ENCODE results near the gene TCF12.
A peak's percentile ranks its signal among the peaks of the same experiment; 100 is the strongest.
"Not testable (repeated sequence)": the region's sequence is repeated elsewhere in the genome, so short reads cannot be mapped to it uniquely, and the experiment has no call there.

Gene TCF12

GRCh38 chr15:56996746-56997470 is 78.5 kb downstream of the TCF12 start:
- Histone ChIP-seq H3K36me3 (ENCODE audit: control insufficient read depth, insufficient read depth, low read length, severe bottlenecking) (peaks cover 3% of the 10 kb centered on the region), H3K4me3 (ENCODE audit: low read length) (no peak overlapping the region), H3K9ac (ENCODE audit: low read length) (no peak overlapping the region), H3K4me1 (ENCODE audit: control insufficient read depth, insufficient read depth, low read length) (peaks cover 7% of the 10 kb centered on the region), H3K27me3 (replicated peaks; ENCODE audit: control insufficient read depth, insufficient read depth, low read length) (no peaks in the 10 kb centered on the region), H3K9me3 (ENCODE audit: control insufficient read depth, low read length) (no peaks in the 10 kb centered on the region)
- DNase-seq (ENCODE audit: low read depth): no peak

DNA sequence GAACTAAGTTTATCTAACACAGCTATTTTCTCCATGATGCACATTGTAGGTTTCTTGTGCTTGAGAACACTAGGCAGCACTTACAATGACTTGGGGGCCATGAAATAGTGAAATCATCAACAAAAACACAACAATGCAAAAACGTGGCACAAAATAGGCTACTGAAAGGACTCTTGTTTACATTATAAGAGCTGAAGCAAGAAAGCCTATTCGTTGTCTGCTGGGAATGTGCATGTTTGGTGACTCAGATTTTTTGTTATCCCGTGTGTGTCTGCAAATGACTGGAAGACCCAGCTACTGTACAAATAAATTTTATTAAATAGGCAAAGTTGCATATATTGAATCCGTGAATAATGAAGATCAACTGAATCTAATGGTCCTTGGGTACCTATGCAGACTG is 85.0 kb downstream of the TCF12 start:
- peaks cover 2% of the 10 kb centered on the region for H3K36me3 ChIP-seq (ENCODE audit: control insufficient read depth, insufficient read depth, low read length, severe bottlenecking)
- no peak overlapping the region for H3K9ac ChIP-seq (ENCODE audit: low read length)
- no peaks in the 10 kb centered on the region for H3K27me3 ChIP-seq (replicated peaks; ENCODE audit: control insufficient read depth, insufficient read depth, low read length)
- no peak overlapping the region for H3K4me3 ChIP-seq (ENCODE audit: low read length)
- no peaks in the 10 kb centered on the region for H3K9me3 ChIP-seq (ENCODE audit: control insufficient read depth, low read length)
- DNase-seq (ENCODE audit: low read depth): peak; percentile 74
- H3K4me1 ChIP-seq (ENCODE audit: control insufficient read depth, insufficient read depth, low read length): no peaks in the 10 kb centered on the region

GRCh38 chr15:57005244-57005643 is 86.8 kb downstream of the TCF12 start:
- Histone ChIP-seq H3K27me3 (replicated peaks; ENCODE audit: control insufficient read depth, insufficient read depth, low read length) (no peaks in the 10 kb centered on the region), H3K36me3 (ENCODE audit: control insufficient read depth, insufficient read depth, low read length, severe bottlenecking) (peaks cover 2% of the 10 kb centered on the region), H3K9ac (ENCODE audit: low read length) (no peak overlapping the region), H3K4me3 (ENCODE audit: low read length) (no peak overlapping the region), H3K4me1 (ENCODE audit: control insufficient read depth, insufficient read depth, low read length) (no peaks in the 10 kb centered on the region), H3K9me3 (ENCODE audit: control insufficient read depth, low read length) (no peaks in the 10 kb centered on the region)
- no peak for DNase-seq (ENCODE audit: low read depth)

- not testable (repeated sequence) for H3K4me1 ChIP-seq (ENCODE audit: control insufficient read depth, insufficient read depth, low read length); DNase-seq (ENCODE audit: low read depth); H3K9me3 ChIP-seq (ENCODE audit: control insufficient read depth, low read length); H3K9ac ChIP-seq (ENCODE audit: low read length); H3K27me3 ChIP-seq (replicated peaks; ENCODE audit: control insufficient read depth, insufficient read depth, low read length); H3K4me3 ChIP-seq (ENCODE audit: low read length); H3K36me3 ChIP-seq (ENCODE audit: control insufficient read depth, insufficient read depth, low read length, severe bottlenecking)
Observed at GRCh38 chr15:57007797-57008196, 89.4 kb downstream of the TCF12 start.

DNA sequence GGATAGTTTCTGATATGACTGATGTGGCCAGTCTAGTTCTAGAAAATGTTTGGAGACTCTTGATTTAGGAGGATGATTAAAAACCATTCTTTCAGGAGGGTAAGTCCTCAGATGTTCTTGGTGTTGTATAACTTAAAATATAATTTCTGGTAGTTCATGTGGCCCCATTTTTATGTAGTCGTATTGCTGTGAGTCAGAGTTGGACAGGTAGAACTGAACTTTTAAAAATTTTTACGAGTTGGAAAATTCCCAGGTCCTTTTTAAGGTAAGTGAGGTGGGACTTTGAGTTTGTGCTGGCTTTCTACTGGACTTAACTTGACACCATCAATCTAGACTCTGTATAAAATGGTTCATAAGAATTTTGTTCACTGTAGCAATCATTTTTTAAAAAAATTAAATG is 92.3 kb downstream of the TCF12 start:
- no peaks in the 10 kb centered on the region for H3K4me1 ChIP-seq (ENCODE audit: control insufficient read depth, insufficient read depth, low read length)
- DNase-seq (ENCODE audit: low read depth): no peak
- no peaks in the 10 kb centered on the region for H3K27me3 ChIP-seq (replicated peaks; ENCODE audit: control insufficient read depth, insufficient read depth, low read length)
- no peaks in the 10 kb centered on the region for H3K9me3 ChIP-seq (ENCODE audit: control insufficient read depth, low read length)
- no peak overlapping the region for H3K9ac ChIP-seq (ENCODE audit: low read length)
- no peaks in the 10 kb centered on the region for H3K36me3 ChIP-seq (ENCODE audit: control insufficient read depth, insufficient read depth, low read length, severe bottlenecking)
- no peak overlapping the region for H3K4me3 ChIP-seq (ENCODE audit: low read length)

DNA sequence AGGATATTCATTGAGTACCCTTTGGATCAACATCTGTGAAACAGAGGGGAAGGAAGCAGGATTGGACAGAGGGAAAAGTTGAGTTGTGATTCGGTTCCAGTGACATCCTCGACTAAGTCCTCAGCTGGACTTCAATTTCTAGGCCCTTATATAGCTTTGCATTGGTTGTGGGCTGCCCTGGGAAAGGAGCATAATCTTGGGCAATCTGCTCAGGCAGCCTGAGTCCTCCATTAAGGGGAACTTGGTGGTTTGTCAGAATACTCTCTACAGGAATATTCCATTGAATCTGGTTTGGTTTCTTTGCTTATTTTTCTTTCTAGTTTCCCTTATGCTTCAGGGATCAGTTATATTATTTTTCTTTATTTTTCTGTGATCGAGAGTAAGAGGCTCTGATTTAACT is 94.1 kb downstream of the TCF12 start:
- DNase-seq (ENCODE audit: low read depth): no peak
- Histone ChIP-seq H3K27me3 (replicated peaks; ENCODE audit: control insufficient read depth, insufficient read depth, low read length) (no peaks in the 10 kb centered on the region), H3K9ac (ENCODE audit: low read length) (no peak overlapping the region), H3K4me3 (ENCODE audit: low read length) (no peak overlapping the region), H3K36me3 (ENCODE audit: control insufficient read depth, insufficient read depth, low read length, severe bottlenecking) (no peaks in the 10 kb centered on the region), H3K9me3 (ENCODE audit: control insufficient read depth, low read length) (no peaks in the 10 kb centered on the region), H3K4me1 (ENCODE audit: control insufficient read depth, insufficient read depth, low read length) (no peaks in the 10 kb centered on the region)

DNA sequence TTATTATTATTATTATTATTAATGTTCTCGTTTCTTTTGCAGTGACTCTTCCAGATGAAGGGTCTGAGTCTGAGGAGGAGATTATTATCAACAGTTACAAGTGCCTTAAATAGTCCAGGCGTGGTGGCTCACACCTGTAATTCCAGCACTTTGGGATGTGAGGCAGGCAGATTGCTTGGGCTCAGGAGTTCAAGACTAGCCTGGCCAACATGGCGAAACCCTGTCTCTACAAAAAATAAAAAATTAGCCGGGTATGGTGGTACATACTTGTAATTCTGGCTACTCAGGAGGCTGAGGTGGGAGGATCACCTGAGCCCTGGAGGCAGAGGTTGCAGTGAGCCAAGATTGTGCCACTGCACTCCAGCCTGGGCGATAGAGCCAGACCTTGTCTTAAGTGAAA is 96.5 kb downstream of the TCF12 start:
- H3K27me3 ChIP-seq (replicated peaks; ENCODE audit: control insufficient read depth, insufficient read depth, low read length); DNase-seq (ENCODE audit: low read depth); H3K36me3 ChIP-seq (ENCODE audit: control insufficient read depth, insufficient read depth, low read length, severe bottlenecking); H3K4me3 ChIP-seq (ENCODE audit: low read length); H3K9ac ChIP-seq (ENCODE audit: low read length); H3K9me3 ChIP-seq (ENCODE audit: control insufficient read depth, low read length): not testable (repeated sequence)
- H3K4me1 ChIP-seq (ENCODE audit: control insufficient read depth, insufficient read depth, low read length): peaks cover 15% of the 10 kb centered on the region

DNA sequence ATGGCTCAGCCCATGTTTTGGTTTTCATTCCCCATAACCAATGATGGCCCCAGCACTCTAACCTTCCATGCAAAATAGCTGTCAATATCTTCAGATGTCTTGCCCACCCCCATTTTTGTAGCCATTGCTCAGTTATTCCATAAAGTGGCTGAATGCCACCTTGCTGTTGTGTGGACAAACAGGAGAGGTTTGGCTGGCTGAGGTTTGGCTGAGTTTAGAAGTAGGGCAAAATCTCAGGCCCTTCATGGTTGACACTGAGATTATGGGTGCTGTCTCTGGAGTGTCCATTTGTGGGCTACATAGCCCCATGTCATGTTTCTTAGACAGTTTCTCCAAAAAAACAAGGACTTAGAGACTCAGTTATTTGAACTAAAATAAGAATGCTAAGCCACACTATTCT is 96.9 kb downstream of the TCF12 start:
- no peak overlapping the region for H3K9ac ChIP-seq (ENCODE audit: low read length)
- no peaks in the 10 kb centered on the region for H3K36me3 ChIP-seq (ENCODE audit: control insufficient read depth, insufficient read depth, low read length, severe bottlenecking)

GRCh38 chr15:57015897-57016296 is 97.5 kb downstream of the TCF12 start:
- Histone ChIP-seq H3K4me3 (ENCODE audit: low read length) (no peak overlapping the region), H3K4me1 (ENCODE audit: control insufficient read depth, insufficient read depth, low read length) (peaks cover 20% of the 10 kb centered on the region), H3K9me3 (ENCODE audit: control insufficient read depth, low read length) (no peaks in the 10 kb centered on the region), H3K9ac (ENCODE audit: low read length) (no peak overlapping the region), H3K27me3 (replicated peaks; ENCODE audit: control insufficient read depth, insufficient read depth, low read length) (no peaks in the 10 kb centered on the region), H3K36me3 (ENCODE audit: control insufficient read depth, insufficient read depth, low read length, severe bottlenecking) (no peaks in the 10 kb centered on the region)
- DNase-seq (ENCODE audit: low read depth): no peak

More for the DNA sequence above, 96.9 kb downstream of the TCF12 start:
- H3K27me3 ChIP-seq (replicated peaks; ENCODE audit: control insufficient read depth, insufficient read depth, low read length): no peaks in the 10 kb centered on the region
- peaks cover 20% of the 10 kb centered on the region for H3K4me1 ChIP-seq (ENCODE audit: control insufficient read depth, insufficient read depth, low read length)
- no peak for DNase-seq (ENCODE audit: low read depth)
- H3K4me3 ChIP-seq (ENCODE audit: low read length): no peak overlapping the region
- H3K9me3 ChIP-seq (ENCODE audit: control insufficient read depth, low read length): no peaks in the 10 kb centered on the region

- DNase-seq (ENCODE audit: low read depth): no peak
Observed at GRCh38 chr15:57017024-57017423, 98.6 kb downstream of the TCF12 start.

DNA sequence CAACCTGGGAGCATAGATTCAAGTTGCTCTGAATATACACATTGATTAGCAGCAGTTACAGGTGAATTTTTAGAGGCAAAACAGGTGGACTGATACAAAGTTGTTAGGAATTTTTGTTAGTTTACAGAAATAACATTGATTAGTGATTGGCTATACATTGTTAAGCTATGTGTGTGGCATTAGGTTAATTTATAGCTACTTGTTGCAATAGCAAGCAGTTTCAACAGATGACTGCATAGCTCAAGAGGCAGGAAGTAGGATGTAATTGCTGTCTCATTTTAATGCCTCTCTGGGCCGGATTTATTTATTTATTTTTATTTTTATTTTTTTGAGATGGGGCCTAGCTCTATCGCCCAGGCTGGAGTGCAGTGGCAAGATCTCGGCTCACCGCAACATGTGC is 99.7 kb downstream of the TCF12 start:
- Histone ChIP-seq H3K9me3 (ENCODE audit: control insufficient read depth, low read length) (no peaks in the 10 kb centered on the region), H3K4me1 (ENCODE audit: control insufficient read depth, insufficient read depth, low read length) (peaks cover 25% of the 10 kb centered on the region), H3K9ac (ENCODE audit: low read length) (no peak overlapping the region), H3K27me3 (replicated peaks; ENCODE audit: control insufficient read depth, insufficient read depth, low read length) (no peaks in the 10 kb centered on the region), H3K4me3 (ENCODE audit: low read length) (no peak overlapping the region), H3K36me3 (ENCODE audit: control insufficient read depth, insufficient read depth, low read length, severe bottlenecking) (no peaks in the 10 kb centered on the region)
- DNase-seq (ENCODE audit: low read depth): no peak

More at GRCh38 chr15:57017024-57017423, 98.6 kb downstream of the TCF12 start:
- Histone ChIP-seq H3K36me3 (ENCODE audit: control insufficient read depth, insufficient read depth, low read length, severe bottlenecking) (no peaks in the 10 kb centered on the region), H3K9me3 (ENCODE audit: control insufficient read depth, low read length) (no peaks in the 10 kb centered on the region), H3K4me3 (ENCODE audit: low read length) (no peak overlapping the region), H3K27me3 (replicated peaks; ENCODE audit: control insufficient read depth, insufficient read depth, low read length) (no peaks in the 10 kb centered on the region), H3K9ac (ENCODE audit: low read length) (no peak overlapping the region), H3K4me1 (ENCODE audit: control insufficient read depth, insufficient read depth, low read length) (peaks cover 25% of the 10 kb centered on the region)
